Body of pancreas (tissue), 4 donors: ENCODE measurements around the gene CXCR6. TPM values are rescaled to one million over a fixed set of nuclear protein-coding genes. Genes with fewer than 3 reads are reported as not detected.

Experiments used
- ATAC-seq: fragments of 150-250 bp; one replicate; pipeline ENCODE4 v1.9.1; 2016
- DNase-seq, 4 donors: peaks; one replicate each; pipeline ENCODE4 v3.0.0-alpha.2; 2019
- H3K27ac ChIP-seq, 4 donors: fragments of 200-600 bp; sonication (generic); 1 replicate in 3 of 4; 2 replicates in 1 of 4; pipeline versions ENCODE4 v1.5.1 to v1.6.1; 2016 to 2019; ENCODE audit warnings: mild to moderate bottlenecking in 1 of 4, mixed read lengths in 1 of 4, moderate library complexity in 1 of 4
- H3K27me3 ChIP-seq, 2 donors: fragments of 200-600 bp; sonication (generic); one replicate each; pipeline ENCODE4 v1.6.0; 2016; ENCODE audit warnings: mild to moderate bottlenecking in 1 of 2
- H3K36me3 ChIP-seq, 2 donors: fragments of 200-600 bp; sonication (generic); replicated peaks in 1 of 2; 2 replicates each; pipeline ENCODE4 v1.5.1; 2016; ENCODE audit warnings: low read depth in 2 of 2; ENCODE audit not compliant: insufficient read depth in 1 of 2
- H3K4me1 ChIP-seq: fragments of 200-600 bp; sonication (generic); one replicate; pipeline ENCODE4 v1.6.0; 2016
- H3K4me3 ChIP-seq, 2 donors: fragments of 200-600 bp; sonication (generic); 1 replicate in 1 of 2; 2 replicates in 1 of 2; pipeline ENCODE4 v1.5.1; 2016 to 2019
- H3K9me3 ChIP-seq, 3 donors: fragments of 200-600 bp; sonication (generic); 1 replicate in 2 of 3; 2 replicates in 1 of 3; pipeline ENCODE4 v1.5.1; 2016
- CTCF ChIP-seq, 7 experiments: fragments of 450-650 bp in 4 of 7; fragments of 200-600 bp in 3 of 7; sonication (generic) in 3 of 7; IDR thresholded peaks; one replicate each; pipeline ENCODE4 v1.5.1; 2016 to 2019; ENCODE audit warnings: antibody characterized with exemption in 7 of 7
- POLR2A ChIP-seq, 3 donors: fragments of 450-650 bp; IDR thresholded peaks; one replicate each; pipeline ENCODE4 v1.6.1; 2016; ENCODE audit warnings: antibody characterized with exemption in 3 of 3, mild to moderate bottlenecking in 2 of 3
- WGBS, 2 donors: methylation state at CpG; one replicate each; pipeline ENCODE4 v1.1.5; 2017; 5-methylcytosine and 5-hydroxymethylcytosine counted together
- intact Hi-C: fragments of 100-400 bp; cut with DNase I; formaldehyde crosslinking; loops from one replicate; pipeline ENCODE4 v1.15.1; 2023
- total RNA-seq, 2 donors: library from RNA; depleted of rRNA; stranded (reverse); fragments of >200 nt; gene quantifications; one replicate each; pipeline ENCODE4 v1.1.0, GENCODE V29; 2016

The CXCR6 gene
- total RNA-seq, 2 donors from 2014 or later: 2.9 TPM; not detected in 1

GRCh38 chr3:45959201-45959600 lies 15.9 kb downstream of the CXCR6 start:
- no peak for DNase-seq
- Histone ChIP-seq H3K27ac (no peak overlapping the region), H3K9me3 (no peaks in the 10 kb centered on the region), H3K36me3 (peaks cover 33 to 44% of the 10 kb centered on the region in 2 donors), H3K27me3 (no peaks in the 10 kb centered on the region), H3K4me1 (no peaks in the 10 kb centered on the region), H3K4me3 (no peak overlapping the region)
- no peak for ATAC-seq
- 79 to 93% methylated on average over 7 of the region's 7 CpGs for WGBS, 2 donors
- no peak for TF ChIP-seq POLR2A (IDR thresholded peaks at IDR 0.05)
- no peak for TF ChIP-seq CTCF (IDR thresholded peaks at IDR 0.05)
- intact Hi-C loops: no loop called here

DNA sequence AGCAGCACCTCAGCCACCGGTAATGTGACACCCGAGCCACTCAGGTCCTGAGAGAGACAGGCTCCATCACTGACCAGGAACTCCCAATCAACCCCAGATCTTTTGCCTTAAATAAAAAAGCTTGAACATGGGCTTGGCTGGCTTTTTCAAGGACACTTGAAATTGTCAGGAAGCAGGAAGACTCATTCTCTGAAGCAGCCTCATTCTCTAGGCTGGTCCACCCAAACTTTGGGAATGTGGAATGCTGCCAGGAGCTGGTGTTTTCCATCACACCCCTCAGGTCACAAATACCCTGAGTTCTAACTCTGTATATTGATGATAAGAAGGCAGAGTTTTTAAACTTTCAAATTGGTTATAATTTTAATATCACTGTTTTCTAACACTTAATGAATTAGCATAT lies 17.0 kb downstream of the CXCR6 start:
- no peak for ATAC-seq
- Histone ChIP-seq H3K36me3 (peaks cover 38 to 41% of the 10 kb centered on the region in 2 donors), H3K27me3 (no peaks in the 10 kb centered on the region), H3K9me3 (no peaks in the 10 kb centered on the region), H3K4me1 (no peaks in the 10 kb centered on the region), H3K4me3 (no peak overlapping the region), H3K27ac (no peak overlapping the region)
- WGBS, 2 donors: 85 to 89% methylated on average over 2 of the region's 2 CpGs
- TF ChIP-seq CTCF (IDR thresholded peaks at IDR 0.05): no peak
- no peak for TF ChIP-seq POLR2A (IDR thresholded peaks at IDR 0.05)
- intact Hi-C loops: no loop called here
- DNase-seq: no peak

DNA sequence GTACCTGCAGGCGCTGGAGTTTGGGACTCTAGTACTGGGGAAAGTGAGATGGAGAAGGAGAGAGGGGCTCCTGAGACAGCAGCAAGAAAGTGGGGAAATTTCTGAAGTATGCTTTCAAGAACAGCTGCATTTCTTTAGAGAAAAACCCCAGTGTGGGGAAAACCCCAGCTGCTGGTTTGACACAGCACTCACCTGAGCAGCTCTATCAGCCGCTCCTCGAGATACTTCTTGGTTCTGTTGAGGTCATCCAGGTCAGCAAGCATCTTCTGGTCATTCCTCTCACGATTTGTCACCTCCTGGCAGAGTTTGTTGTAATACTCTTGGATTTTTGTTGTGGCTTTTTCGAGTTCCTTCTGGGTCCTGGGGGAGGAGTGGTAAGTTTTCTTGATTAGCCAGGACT lies 18.8 kb downstream of the CXCR6 start:
- no peak overlapping the region for H3K27ac ChIP-seq
- WGBS, 2 donors: 72 to 79% methylated on average over 5 of the region's 5 CpGs
- H3K4me3 ChIP-seq: no peak overlapping the region
- no peaks in the 10 kb centered on the region for H3K9me3 ChIP-seq
- TF ChIP-seq CTCF (IDR thresholded peaks at IDR 0.05): no peak
- no peak for TF ChIP-seq POLR2A (IDR thresholded peaks at IDR 0.05)
- no peaks in the 10 kb centered on the region for H3K4me1 ChIP-seq
- intact Hi-C loops: no loop called here
- ATAC-seq (no peak), DNase-seq (no peak)
- peaks cover 45 to 49% of the 10 kb centered on the region in 2 donors for H3K36me3 ChIP-seq
- H3K27me3 ChIP-seq: no peaks in the 10 kb centered on the region

GRCh38 chr3:45964139-45964538 lies 20.9 kb downstream of the CXCR6 start:
- no peaks in the 10 kb centered on the region for H3K27me3 ChIP-seq

More at GRCh38 chr3:45964139-45964538, 20.9 kb downstream of the CXCR6 start:
- Histone ChIP-seq H3K4me1 (no peaks in the 10 kb centered on the region), H3K36me3 (peaks cover 50 to 54% of the 10 kb centered on the region in 2 donors), H3K9me3 (no peaks in the 10 kb centered on the region), H3K4me3 (no peak overlapping the region), H3K27ac (no peak overlapping the region)
- WGBS, 2 donors: 75 to 87% methylated on average over 8 of the region's 8 CpGs
- intact Hi-C loops: no loop called here
- TF ChIP-seq POLR2A (IDR thresholded peaks at IDR 0.05) (no peak), CTCF (IDR thresholded peaks at IDR 0.05) (no peak)
- DNase-seq (no peak), ATAC-seq (no peak)
